ENCODE results near the gene CALML5. TPM values are rescaled to one million over a fixed set of nuclear protein-coding genes. Genes with fewer than 3 reads are reported as not detected.
A peak's percentile ranks its signal among the peaks of the same experiment; 100 is the strongest.

The CALML5 gene
- total and polyA plus RNA-seq, 2 of the 4 experiments (the other 2 are of a cell fraction): not detected

GRCh38 chr10:5512331-5512730 lies 13.0 kb upstream of the CALML5 start:
- no peaks in the 10 kb centered on the region for H3K79me1 ChIP-seq (ENCODE audit: low read depth in 1 of 2, low read length in 2 of 2)
- no peaks in the 10 kb centered on the region for H4K20me1 ChIP-seq (ENCODE audit: insufficient read depth, low read length)
- TF ChIP-seq POLR2A (IDR thresholded peaks at IDR 0.05; ENCODE audit: low read depth, low read length) (no peak), CEBPB (IDR thresholded peaks at IDR 0.05; ENCODE audit: low read depth, low read length) (no peak), FOS (IDR thresholded peaks at IDR 0.05; ENCODE audit: low read depth, low read length) (no peak), RFX5 (IDR thresholded peaks at IDR 0.05; ENCODE audit: low read depth, low read length) (no peak), MAFK (IDR thresholded peaks at IDR 0.05; ENCODE audit: low read depth, low read length) (no peak), CTCF (conservative IDR thresholded peaks at IDR 0.05; ENCODE audit: low read depth, low read length) (no peak), MAZ (IDR thresholded peaks at IDR 0.05; ENCODE audit: borderline replicate concordance, low read depth, low read length) (no peak), RAD21 (IDR thresholded peaks at IDR 0.05; ENCODE audit: low read length) (no peak)
- no peak overlapping the region for H3K4me3 ChIP-seq (ENCODE audit: insufficient read depth, low read depth, low read length)
- no peak overlapping the region for H4K8ac ChIP-seq (ENCODE audit: low read depth in 2 of 2, low read length in 2 of 2)
- dilution Hi-C loops (cut with HindIII; ENCODE audit: low sequenced_read_pairs, unreplicated experiment) (no loop called here), in situ Hi-C loops (cut with MboI; ENCODE audit: low sequenced_read_pairs) (no loop called here), intact Hi-C loops (cut with micrococcal nuclease) (no loop called here)
- 89% methylated on average over 8 of the region's 25 CpGs; no CpG with 5 or more reads in 1 of the 2 experiments for WGBS, 2 experiments (ENCODE audit: extremely low coverage in 2 of 2, insufficient read length in 1 of 2)
- no peak overlapping the region for H2BK120ac ChIP-seq (ENCODE audit: low read depth, low read length)
- no peaks in the 10 kb centered on the region for H3K9me3 ChIP-seq (ENCODE audit: control insufficient read depth, insufficient read depth, low read length)
- H3K36me3 ChIP-seq (ENCODE audit: control insufficient read depth, insufficient read depth, low read length): no peaks in the 10 kb centered on the region
- H2BK15ac ChIP-seq (ENCODE audit: low read depth, low read length): no peak overlapping the region
- no peak overlapping the region for H3K18ac ChIP-seq (ENCODE audit: low read depth, low read length)
- no peak overlapping the region for H3K4me2 ChIP-seq (ENCODE audit: low read depth, low read length)
- no peak overlapping the region for H2BK5ac ChIP-seq (ENCODE audit: low read depth, low read length, poor library complexity, severe bottlenecking)
- no peak overlapping the region for H3K9ac ChIP-seq (ENCODE audit: low read depth, low read length)
- H3K27me3 ChIP-seq (ENCODE audit: control insufficient read depth, insufficient read depth, low read length): peaks cover 17% of the 10 kb centered on the region; the same call in 1 of the 2 replicates
- DNase-seq (no peak), ATAC-seq (ENCODE audit: low read depth) (no peak)
- no peak overlapping the region for H3K27ac ChIP-seq (ENCODE audit: insufficient read depth, low read length)
- ChIA-PET CTCF (no interaction called here), POLR2A (ENCODE audit: unreplicated experiment) (no interaction called here)
- no peak overlapping the region for H4K91ac ChIP-seq (ENCODE audit: insufficient read depth, low read depth, low read length)
- H3K23ac ChIP-seq (ENCODE audit: low read depth, low read length): no peak overlapping the region
- no TSS peak for BruUV-seq (replicated peaks)
- H3K4ac ChIP-seq (ENCODE audit: low read depth, low read length): no peak overlapping the region
- peak overlapping the region; percentile 16 for H2AFZ ChIP-seq (replicated peaks; ENCODE audit: low read length, poor library complexity)
- no peak overlapping the region for H2AK9ac ChIP-seq (replicated peaks; ENCODE audit: low read depth, low read length, poor library complexity)
- H3K4me1 ChIP-seq (ENCODE audit: control insufficient read depth, insufficient read depth, low read length): no peaks in the 10 kb centered on the region
- no peaks in the 10 kb centered on the region for H3K9me1 ChIP-seq (ENCODE audit: insufficient read depth, low read length)
- no peak overlapping the region for H2BK20ac ChIP-seq (ENCODE audit: low read depth, low read length)
- H4K5ac ChIP-seq (ENCODE audit: low read depth, low read length): no peak overlapping the region
- no peak overlapping the region for H3K56ac ChIP-seq (ENCODE audit: extremely low read depth, insufficient read depth, low read length)
- H2AK5ac ChIP-seq (ENCODE audit: low read depth, low read length): no peak overlapping the region
- no peak overlapping the region for H3K14ac ChIP-seq (replicated peaks; ENCODE audit: low read depth, low read length)

All from IMR-90 (cell line).